T-helper 2 cell treated with Interferon-gamma antibody and Interleukin-4, amounts not matched to agents 100 ng/mL and 5 ng/mL, for 36 hours (primary cell): Measurements from ENCODE around the gene CD70. TPM values are rescaled to one million over a fixed set of nuclear protein-coding genes. Genes with fewer than 3 reads are reported as not detected.
"Not testable (repeated sequence)": the region's sequence is repeated elsewhere in the genome, so short reads cannot be mapped to it uniquely, and the experiment has no call there.

Source experiments
- intact Hi-C: fragments of 100-400 bp; cut with micrococcal nuclease; formaldehyde crosslinking; loops from one replicate; pipeline ENCODE4 v1.15.1; 2023
- total RNA-seq: library from RNA; stranded (reverse); gene quantifications from 2 replicates; pipeline ENCODE4 v1.2.3, GENCODE V29; 2022

CD70 gene
- total RNA-seq, 1 donor from 2014 or later, result 30.1 TPM

DNA sequence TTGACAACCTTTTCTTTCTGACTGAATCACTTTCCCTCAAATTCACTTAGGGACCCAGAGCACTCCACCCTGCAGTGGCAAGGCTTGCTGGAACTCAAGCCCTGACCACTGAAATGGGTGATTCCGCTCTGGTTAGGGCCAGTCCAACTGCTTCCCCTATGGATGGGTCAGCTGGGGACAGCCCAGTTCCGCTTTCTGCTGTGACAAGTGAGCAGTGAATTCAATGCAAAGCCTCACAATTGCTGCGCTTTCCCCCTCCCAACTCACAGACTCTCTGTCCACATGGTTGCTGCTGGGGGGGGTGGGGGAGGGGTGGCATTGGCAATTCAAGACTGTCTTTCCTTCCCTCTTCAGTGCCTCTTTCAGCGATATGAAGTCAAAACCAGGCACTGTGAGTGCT is 18.7 kb downstream of the CD70 start:
- intact Hi-C loops, result no loop called here

DNA sequence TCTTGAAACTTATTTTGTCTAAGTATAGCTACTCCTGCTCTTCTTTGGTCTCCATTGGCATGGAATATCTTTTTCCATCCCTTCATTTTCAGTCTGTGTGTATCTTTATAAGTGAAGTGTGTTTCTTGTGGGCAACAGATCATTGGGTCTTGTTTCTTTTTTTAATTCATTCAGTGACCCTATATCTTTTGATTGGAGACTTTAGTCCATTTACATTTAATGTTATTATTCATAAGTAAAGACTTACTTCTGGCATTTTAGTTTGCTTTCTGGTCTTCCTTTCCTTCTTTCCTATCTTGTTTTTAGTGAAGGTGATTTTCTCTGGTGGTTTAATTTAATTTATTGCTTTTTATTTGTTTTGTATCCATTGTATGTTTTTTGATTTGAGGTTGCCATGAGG is 19.8 kb downstream of the CD70 start:
- intact Hi-C loops, result no loop called here

DNA sequence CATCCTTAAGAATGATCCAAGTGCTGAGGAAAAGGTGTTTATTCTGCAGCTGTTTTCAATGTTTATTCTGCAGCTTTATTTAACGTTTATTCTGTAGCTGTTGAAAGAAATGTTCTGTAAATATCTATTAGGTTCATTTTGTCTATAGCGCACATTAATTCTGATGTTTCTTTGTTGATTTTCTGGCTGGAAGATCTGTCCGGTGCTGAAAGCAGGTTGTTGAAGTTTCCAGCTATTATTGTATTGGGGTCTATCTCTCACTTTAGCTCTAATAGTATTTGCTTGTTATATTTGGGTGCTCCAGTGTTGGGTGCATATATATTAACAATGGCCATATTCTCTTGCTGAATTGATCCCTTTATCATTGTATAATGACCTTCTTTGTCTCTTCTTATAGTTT is 20.2 kb downstream of the CD70 start:
- intact Hi-C loops, result no loop called here

GRCh38 chr19:6568816-6569215 is 22.1 kb downstream of the CD70 start:
- intact Hi-C loops, result no loop called here

GRCh38 chr19:6568010-6568526 is 22.9 kb downstream of the CD70 start:
- intact Hi-C loops, result no loop called here

GRCh38 chr19:6566727-6567126 is 24.2 kb downstream of the CD70 start:
- intact Hi-C loops, result not testable (repeated sequence)

- intact Hi-C loops, result no loop called here
These were observed 26.6 kb downstream of the CD70 start for GRCh38 chr19:6564393-6564792.

GRCh38 chr19:6562437-6562836 is 28.5 kb downstream of the CD70 start:
- intact Hi-C loops, result not testable (repeated sequence)

DNA sequence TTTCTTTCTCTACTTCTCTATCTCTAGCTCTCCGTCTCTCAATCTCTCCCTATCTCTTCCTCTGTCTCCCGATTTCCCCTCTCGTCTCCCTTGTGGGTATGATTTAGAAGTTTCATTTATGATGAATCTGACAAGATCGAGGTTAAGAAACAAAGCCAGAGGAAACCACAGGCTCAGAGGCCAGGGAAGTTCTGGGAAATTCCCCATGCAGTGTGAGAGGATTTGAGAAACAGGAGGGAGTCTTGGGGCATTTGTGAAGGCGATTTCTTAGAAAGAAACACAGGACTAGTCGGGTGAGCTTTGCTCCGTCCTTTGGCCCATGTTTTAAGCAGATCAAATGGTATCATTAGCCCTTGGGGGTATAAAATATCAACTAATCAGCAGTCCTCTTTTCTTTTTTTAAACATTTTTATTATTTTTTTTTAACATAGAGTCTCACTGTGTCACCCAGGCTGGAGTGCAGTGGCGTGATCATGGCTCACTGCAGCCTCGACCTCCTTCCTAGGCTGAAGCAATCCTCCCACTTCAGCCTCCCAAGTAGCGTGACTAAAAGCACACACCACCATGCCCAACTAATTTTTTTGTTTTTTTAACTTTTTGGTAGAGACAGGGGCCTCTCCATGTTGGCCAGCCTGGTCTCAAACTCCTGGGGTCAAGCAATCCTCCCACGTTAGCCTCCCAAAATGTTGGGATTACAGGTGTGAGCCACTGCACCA is 34.3 kb downstream of the CD70 start:
- intact Hi-C loops, result loop anchor here (2.0 kb wide), 1 partner anchor 38 kb away; no protein-coding TSS in a partner anchor

GRCh38 chr19:6556043-6556449 is 34.9 kb downstream of the CD70 start:
- intact Hi-C loops, result loop anchor here (2.0 kb wide), 1 partner anchor 37 kb away; no protein-coding TSS in a partner anchor

GRCh38 chr19:6551607-6552450 is 39.1 kb downstream of the CD70 start:
- intact Hi-C loops, result no loop called here

DNA sequence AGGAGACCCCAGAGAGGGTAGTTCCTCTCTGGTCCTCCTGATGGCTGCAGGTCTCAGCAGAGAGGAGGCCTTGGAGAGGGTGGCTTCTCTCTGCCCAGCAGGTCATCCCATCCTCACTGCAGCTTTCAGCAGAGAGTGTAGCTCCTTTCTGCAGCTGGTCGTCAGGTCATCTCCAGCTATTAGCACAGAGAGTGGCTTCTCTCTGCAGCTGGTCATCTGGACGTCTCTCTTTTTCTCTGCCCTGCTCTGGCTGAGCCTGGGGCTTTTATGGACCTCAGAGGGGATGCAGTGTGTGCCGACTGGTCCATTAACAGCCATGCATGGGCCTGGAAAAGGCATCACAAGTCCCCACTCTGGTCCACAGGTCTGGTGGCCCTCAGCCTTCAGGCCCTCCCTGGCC is 39.9 kb downstream of the CD70 start:
- intact Hi-C loops, result no loop called here

DNA sequence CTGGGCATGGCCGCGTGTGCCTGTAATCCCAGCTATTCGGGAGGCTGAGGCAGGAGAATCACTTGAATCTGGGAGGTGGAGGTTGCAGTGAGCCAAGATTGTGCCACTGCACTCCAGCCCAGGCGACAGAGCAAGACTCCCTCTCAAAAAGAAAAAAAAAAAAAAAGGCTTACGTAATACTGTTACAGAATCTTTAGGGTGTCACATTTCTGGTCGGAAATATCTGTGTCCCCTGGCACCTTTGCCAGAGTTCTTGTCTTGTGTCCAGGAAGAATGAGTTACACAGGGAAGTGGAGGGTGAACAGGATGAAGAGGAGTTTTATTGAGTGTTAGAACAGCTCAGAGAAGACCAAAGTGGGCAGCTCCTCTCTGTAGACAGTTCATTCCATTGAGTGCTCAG is 40.3 kb downstream of the CD70 start:
- intact Hi-C loops, result not testable (repeated sequence)

GRCh38 chr19:6543866-6544347 is 47.0 kb downstream of the CD70 start:
- intact Hi-C loops, result no loop called here

DNA sequence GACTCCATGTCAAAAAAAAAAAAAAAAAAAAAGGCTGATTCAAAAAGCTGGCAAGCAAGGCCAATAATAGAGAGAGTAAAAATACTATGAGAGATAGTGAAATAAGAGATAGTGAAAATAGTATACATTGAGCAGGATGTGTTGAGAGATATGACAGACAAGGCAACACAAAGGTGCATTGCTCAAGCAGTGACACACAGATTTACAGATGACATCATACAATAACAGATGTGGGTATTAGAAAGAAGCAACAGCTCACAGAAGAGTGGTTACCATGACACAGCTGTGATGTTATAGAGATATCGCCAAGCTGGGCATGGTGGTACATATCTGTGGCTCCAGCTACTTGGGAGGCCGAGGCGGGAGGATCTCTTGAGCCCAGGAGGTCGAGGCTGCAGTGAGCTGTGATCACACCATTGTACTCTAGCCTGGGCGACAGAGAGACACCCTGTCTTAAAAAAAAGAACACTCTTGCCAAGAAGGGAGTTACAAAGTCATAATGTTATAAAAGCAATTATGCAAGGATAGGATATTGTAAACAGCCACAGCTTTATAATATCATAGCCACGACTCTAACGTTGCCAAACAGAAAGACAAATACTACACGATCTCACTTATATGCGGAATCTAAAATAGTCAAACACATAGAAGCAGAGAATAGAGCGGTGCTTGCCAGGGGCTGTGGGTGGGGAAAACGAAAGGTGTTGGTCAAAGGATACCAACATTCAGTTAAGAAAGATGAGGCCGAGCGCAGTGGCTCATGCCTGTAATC is 49.8 kb downstream of the CD70 start:
- intact Hi-C loops, result no loop called here

DNA sequence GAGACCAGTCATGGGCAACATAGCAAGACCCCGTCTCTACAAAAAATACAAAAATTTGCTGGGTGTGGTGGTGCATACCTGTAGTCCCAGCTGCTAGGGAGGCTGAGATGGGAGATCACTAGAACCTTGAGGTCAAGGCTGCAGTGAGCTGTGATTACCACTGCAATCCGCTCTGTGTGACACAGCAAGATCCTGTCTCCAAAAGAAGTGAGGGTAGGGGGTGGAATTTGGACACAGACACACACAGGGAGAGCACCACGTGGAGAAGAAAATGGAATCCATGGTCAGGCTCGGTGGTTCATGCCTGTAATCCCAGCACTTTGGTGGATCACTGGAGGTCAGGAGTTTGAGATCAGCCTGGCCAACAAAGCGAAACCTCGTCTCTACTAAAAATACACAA is 51.4 kb downstream of the CD70 start:
- intact Hi-C loops, result no loop called here

Other genes with a start within 250 kb of the CD70 start
- 117 and 126 TPM in 2 replicates for gene CLPP, start 229.6 kb downstream of the CD70 start, total RNA-seq
- gene ALKBH7, start 218.4 kb downstream of the CD70 start, total RNA-seq, result 32.2 and 34.1 TPM in 2 replicates
- gene PSPN, start 215.2 kb downstream of the CD70 start, total RNA-seq, result 1.9 and 2.1 TPM in 2 replicates
- 60.9 and 63.2 TPM in 2 replicates for gene GTF2F1, start 198.0 kb downstream of the CD70 start, total RNA-seq
- gene KHSRP, start 166.3 kb downstream of the CD70 start, total RNA-seq, result 320 and 324 TPM in 2 replicates
- gene SLC25A41, start 157.4 kb downstream of the CD70 start, total RNA-seq, result 0.16 and 0.23 TPM in 2 replicates
- 18.8 and 21.0 TPM in 2 replicates for gene SLC25A23, start 131.4 kb downstream of the CD70 start, total RNA-seq
- 0.32 and 0.55 TPM in 2 replicates for gene CRB3, start 126.9 kb downstream of the CD70 start, total RNA-seq
- 90.0 and 94.3 TPM in 2 replicates for gene DENND1C, start 109.4 kb downstream of the CD70 start, total RNA-seq
- gene TUBB4A, start 88.8 kb downstream of the CD70 start, total RNA-seq, result 5.9 and 6.2 TPM in 2 replicates
- 1.6 and 2.0 TPM in 2 replicates for gene TNFSF9, start 60.1 kb downstream of the CD70 start, total RNA-seq
- 30.7 TPM in 2 replicates for gene TNFSF14, start 79.0 kb upstream of the CD70 start, total RNA-seq
- gene C3, start 129.5 kb upstream of the CD70 start, total RNA-seq, result 0.59 and 0.66 TPM in 2 replicates
- gene GPR108, start 146.4 kb upstream of the CD70 start, total RNA-seq, result 66.1 and 72.4 TPM in 2 replicates
- gene TRIP10, start 148.5 kb upstream of the CD70 start, total RNA-seq, result 13.7 TPM in 2 replicates
- gene SH2D3A, start 176.3 kb upstream of the CD70 start, total RNA-seq, result 20.8 and 21.0 TPM in 2 replicates
- gene VAV1, start 181.6 kb upstream of the CD70 start, total RNA-seq, result 108 and 114 TPM in 2 replicates